GM18508 (cell line): ENCODE data around the gene PNPLA7.
"Not testable (repeated sequence)": the region's sequence is repeated elsewhere in the genome, so short reads cannot be mapped to it uniquely, and the experiment has no call there.

Experiments
- ATAC-seq: cut with Tn5 transposase; IDR thresholded peaks from one replicate; pipeline ENCODE4 v1.9.1; 2021; ENCODE audit warnings: moderate number of reproducible peaks; ENCODE audit not compliant: insufficient read depth, unreplicated experiment

Gene PNPLA7

DNA sequence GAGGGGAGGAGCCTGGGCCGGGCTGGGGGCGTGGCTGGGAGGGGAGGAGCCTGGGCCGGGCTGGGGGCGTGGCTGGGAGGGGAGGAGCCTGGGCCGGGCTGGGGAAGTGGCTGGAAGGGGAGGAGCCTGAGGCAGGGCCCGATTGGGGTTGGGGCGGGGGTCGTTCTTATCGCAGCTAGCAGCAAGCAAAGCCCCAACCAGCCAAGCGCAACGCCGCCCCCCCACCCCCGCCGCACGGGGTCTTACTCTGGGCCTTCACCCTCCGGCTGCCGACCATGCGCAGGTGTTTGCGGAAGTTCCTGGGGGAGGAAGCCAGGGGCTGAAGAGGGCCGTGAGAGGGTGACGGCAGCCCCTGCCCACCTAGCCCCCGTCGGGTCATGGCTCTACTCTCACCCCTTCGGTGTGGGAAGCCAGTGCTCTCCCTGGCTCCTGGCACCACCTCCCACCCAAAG is 96.0 kb downstream of the PNPLA7 start:
- no peak for ATAC-seq

DNA sequence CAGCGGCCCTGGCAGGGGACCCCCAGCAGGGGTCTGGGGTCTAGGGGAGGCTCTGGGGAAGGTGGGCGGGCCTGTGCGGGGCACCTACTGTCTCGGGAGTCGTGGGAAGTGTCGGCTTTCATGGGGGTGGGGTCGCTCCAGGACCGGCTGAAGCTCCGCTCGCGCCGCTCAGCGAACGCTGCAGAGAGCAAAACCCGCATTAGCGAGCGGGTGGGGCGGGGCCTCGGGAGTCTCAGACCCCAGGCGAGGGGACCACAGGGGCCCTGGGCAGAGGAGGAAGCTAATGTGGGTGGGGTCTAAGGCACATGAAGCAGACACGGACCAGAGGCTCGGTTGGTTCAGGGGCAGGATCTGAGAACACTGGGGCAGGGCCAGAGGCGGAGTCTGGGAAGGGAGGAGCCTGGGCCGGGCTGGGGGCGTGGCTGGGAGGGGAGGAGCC is 96.5 kb downstream of the PNPLA7 start:
- ATAC-seq, result no peak

DNA sequence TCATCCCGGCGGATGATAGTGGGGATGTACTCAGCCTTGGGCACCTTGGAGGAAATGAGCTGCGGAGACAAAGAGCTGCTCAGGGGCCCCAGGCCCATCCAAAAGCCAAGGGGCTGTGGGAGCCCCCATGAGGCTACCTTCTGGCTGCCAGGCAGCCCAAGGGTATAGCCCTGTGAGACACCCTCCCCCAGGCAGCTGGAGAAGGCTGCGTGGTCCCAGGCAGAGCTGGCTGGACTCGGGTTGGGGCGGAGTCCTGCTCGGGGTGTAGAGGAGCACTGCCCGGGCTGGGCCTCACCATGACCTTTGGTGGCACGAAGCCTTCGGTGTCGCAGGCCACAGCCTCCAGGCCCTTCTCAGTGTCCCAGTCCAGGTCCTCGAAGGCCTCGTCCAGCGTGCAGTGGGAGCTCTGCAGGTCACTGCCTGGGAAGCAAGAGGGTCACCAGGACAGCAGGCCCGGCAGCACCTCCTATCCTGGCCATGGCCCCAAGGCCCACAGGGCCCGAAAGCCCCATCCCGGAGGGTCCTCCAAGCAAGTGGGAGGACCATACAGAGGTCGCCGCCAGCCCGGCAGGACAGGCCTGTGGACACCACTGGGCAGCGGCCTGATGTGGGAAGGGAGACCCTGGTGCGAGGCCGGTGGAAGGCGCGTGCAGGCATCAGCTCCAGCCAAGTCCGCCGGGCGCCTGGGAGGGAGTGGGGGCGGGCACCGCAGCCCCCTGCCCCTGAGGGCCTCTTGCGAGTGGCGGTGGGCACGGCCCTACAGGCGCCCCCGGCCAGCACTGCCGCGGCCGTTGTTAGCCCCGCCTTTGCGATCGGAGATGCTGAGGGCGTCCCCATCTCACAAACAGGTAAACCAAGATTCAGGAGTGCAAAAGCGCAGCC is 97.2 kb downstream of the PNPLA7 start:
- ATAC-seq, result no peak

DNA sequence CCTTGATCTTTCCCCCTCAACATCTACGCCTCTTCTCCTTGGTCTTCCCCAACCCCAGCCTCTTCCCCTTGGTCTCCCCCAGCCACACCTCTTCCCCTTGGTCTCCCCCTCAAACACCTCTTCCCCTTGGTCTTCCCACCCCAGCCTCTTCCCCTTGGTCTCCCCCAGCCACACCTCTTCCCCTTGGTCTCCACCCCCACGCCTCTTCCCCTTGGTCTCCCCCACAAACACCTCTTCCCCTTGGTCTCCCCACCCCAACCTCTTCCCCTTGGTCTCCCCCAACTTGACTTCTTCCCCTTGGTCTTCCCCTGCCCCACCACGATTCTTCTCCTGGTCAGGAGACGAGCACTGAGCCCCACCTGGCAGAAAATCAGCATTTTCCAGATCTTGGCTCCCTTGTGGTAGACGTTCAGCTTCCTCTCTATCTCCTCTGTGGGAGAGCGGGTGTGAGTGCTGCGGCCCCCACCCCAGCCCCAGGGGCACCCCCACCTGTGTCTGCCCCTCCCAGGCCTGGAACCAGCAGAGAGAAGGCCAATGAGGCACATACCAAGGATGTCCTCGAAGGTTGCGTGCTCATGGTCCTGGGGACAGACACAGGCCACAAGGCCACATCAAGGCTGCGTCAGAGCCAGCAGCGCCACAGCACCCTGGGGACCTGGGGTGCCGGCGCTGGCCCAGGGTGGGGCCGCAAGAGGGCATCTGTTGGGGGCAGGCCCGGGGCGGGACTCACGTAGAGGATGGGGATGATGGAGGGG is 98.0 kb downstream of the PNPLA7 start:
- ATAC-seq, result no peak

DNA sequence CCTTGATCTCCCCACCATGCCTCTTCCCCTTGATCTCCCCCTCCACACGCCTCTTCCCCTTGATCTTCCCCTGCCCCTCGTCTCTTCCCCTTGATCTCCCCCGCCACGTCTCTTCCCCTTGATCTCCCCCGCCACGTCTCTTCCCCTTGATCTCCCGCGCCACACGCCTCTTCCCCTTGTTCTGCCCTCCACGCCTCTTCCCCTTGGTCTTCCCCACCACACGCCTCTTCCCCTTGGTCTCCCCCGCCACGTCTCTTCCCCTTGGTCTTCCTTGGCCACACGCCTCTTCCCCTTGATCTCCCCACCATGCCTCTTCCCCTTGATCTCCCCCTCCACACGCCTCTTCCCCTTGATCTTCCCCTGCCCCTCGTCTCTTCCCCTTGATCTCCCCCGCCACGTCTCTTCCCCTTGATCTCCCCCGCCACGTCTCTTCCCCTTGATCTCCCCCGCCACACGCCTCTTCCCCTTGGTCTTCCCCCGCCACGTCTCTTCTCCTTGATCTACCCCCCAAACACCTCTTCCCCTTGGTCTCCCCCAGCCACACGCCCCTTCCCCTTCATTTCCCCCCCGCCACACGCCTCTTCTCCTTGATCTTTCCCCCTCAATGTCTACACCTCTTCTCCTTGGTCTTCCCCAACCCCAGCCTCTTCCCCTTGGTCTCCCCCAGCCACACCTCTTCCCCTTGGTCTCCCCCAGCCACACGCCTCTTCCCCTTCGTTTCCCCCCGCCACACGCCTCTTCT is 98.8 kb downstream of the PNPLA7 start:
- ATAC-seq, result not testable (repeated sequence)

DNA sequence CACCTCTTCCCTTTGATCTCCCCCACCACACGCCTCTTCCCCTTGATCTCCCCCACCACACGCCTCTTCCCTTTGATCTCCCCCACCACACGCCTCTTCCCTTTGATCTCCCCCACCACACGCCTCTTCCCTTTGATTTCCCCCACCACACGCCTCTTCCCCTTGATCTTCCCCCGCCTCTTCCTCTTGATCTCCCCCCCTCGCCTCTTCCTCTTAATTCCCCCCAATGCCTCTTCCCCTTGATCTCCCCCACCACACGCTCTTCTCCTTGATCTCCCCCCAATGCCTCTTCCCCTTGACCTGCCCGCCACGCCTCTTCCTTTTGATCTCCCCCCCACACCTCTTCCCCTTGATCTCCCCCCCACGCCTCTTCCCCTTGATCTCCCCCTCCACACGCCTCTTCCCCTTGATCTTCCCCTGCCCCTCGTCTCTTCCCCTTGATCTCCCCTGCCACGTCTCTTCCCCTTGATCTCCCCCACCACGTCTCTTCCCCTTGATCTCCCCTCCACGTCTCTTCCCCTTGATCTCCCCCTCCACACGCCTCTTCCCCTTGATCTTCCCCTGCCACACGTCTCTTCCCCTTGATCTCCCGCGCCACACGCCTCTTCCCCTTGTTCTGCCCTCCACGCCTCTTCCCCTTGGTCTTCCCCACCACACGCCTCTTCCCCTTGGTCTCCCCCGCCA is 99.5 kb downstream of the PNPLA7 start:
- not testable (repeated sequence) for ATAC-seq

DNA sequence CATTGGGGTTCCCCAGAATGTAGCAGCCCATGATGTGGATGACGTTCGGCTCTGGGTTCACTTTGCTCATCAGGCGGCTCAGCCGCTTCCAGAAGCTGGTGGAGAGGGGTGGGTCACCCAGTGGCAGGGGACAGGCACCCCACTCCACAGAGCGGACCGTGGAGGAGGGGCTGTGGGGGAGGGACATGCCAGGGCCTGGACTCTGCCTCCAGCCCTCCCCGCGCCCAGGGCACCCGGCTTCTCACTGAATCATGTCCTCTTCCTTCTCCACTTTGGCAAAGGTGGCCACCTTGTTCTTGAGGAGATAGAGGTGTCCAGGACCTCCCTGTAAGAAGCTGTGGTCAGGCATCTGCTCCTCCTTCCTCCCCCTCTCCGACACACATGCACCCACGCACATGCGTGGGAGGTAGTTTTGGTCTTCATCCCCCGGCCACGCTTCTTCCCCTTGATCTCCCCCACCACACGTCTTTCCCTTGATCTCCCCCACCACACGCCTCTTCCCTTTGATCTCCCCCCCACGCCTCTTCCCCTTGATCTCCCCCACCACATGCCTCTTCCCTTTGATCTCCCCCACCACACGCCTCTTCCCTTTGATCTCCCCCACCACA is 100.2 kb downstream of the PNPLA7 start:
- ATAC-seq, result no peak

DNA sequence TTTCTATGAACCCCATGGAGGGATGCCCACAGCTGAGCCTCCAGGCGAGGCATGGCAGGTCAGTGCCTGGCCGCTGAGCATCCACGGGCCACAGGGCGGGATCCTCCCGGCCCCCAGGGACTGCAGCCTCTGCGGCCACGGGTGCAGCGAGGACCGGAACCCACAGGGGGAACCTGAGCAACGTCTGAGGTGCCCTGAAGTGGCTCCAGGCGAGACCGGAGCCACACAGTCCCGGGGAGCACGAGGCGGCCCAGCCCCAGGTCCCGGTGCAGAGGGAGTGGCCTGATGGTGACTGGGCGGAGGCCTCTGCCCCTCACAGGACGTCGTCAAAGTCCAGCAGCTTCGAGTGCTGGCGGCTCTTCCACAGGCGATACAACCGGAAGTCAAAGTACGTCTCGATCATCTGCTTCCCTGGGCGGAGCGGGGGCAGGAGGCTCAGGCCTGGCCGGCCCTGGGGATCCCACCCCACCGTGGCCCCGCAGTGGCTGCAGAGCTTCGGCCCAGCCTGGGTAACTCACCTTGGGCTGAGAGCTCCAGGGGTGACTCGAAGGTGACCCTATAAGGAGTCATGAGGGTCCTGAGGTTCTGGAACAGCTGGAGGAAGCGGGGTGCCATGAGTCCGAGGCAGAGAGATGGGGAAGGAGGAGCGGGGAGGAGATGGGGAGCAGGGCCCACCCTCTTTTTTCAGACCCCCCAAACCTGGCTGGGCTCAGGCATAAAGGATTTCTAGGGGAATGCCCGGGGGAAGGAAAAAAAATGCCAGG is 100.9 kb downstream of the PNPLA7 start:
- ATAC-seq, result no peak

DNA sequence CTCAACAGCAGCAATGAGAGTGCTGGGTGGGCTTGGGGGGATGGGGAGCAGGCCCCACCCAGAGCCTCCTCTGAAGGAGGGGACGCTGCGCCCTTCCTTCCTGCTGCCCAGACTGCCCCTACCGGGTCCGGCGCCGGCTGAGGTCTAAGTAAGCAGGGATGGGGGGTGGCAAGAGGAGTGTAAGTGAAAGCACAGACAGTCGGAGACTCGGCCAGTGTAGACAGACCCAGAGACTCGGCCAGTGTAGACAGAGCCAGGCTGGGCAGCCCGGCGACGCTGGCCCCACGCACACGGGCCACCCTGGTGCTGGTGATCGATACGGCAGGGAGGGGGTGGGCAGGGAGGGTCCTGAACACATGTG is 101.6 kb downstream of the PNPLA7 start:
- no peak for ATAC-seq

DNA sequence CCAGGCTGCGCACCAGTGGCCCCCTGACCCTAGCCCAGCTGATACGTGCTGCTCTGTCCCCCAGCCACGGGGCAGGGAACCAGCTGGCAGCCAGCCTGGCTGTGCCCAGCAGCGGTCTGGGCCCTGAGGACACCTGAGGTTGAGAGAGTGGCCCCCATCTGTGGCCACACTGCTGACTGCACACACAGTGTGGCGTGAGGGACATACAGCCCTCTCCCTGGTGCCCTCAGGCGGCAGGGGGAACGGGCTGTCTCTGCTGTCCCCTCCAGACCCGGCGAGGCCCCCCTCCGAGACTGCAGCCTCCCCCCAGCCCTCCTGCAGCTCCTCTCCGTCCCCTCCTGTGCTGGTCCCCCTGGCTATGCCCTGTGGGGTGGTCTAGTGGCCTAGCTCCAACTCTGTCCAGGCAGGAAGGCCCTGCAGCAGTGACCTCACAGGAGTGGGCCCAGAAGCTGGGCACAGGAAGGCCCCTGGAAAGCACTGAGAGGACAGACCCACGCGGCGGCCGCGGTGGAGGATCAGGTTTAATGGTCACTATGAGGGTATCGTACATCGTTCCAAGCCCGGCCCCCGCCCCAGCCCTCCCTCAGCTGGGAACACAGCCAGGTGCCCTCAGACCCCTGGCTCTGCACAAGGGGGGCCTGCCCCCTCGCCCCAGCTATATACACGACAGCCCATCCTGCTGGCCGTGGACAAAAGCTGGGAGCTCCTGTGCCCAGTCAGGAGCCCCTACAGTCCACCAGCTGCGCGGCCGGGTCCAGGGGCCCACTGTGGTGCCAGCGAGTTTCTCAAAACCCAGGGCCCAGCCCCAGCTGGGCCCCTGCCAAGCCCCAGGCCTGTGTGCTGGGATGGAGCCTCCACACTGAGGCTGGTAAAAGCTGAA is 102.2 kb downstream of the PNPLA7 start:
- ATAC-seq, result no peak

DNA sequence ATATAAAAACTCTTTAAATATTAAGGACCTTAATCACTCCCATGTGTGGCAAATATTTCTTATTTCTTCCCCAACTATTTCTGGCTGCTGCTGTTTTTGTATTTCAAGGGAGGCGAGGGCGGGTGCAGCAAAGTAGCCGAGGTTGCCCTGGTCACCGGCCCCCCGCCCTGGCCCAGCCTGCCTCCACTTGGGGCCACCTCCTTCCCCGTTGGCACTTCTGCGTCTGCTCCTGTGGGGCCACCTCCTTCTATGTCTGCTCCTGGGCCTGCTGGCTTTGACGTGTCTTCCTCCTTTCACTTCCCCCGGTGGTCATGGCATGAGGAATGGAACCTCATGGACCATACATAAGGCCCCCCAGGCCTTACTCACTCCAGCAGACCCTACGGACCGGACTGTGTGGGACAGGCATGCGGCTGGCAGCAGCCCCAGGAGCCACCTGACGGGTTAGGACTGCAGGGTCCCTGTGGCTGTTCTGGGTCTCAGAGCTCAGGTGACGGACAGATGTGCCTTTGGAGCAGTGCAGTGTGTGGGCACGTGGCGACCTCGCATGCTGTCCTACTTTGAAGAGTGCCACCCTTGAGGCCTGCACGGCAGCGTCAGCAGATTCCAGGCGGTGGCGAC is 103.2 kb downstream of the PNPLA7 start:
- ATAC-seq, result no peak

DNA sequence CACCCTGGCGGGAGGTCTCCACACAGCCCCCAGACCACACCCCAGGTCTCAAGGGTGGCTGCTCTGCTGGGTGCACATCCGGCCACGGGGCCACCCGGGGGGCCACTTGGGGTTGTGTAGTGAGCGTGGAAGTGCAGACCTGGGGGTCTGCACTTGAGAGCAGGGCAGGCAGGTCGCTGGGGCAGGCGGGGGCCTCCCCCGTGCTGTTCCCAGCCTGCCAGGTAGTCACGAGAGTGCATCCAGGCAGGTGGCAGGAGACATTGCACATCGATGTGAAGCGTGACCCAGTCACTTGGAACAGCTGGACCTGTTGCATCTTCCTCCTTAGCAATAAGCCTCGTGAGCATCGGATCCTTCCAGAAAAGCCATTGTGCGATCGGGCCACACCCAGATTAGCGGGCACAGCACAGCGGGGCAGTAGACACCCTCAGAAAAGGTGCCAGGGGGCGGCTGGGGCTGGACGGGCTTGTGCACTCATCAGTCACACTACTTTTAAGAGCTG is 104.2 kb downstream of the PNPLA7 start:
- no peak for ATAC-seq

DNA sequence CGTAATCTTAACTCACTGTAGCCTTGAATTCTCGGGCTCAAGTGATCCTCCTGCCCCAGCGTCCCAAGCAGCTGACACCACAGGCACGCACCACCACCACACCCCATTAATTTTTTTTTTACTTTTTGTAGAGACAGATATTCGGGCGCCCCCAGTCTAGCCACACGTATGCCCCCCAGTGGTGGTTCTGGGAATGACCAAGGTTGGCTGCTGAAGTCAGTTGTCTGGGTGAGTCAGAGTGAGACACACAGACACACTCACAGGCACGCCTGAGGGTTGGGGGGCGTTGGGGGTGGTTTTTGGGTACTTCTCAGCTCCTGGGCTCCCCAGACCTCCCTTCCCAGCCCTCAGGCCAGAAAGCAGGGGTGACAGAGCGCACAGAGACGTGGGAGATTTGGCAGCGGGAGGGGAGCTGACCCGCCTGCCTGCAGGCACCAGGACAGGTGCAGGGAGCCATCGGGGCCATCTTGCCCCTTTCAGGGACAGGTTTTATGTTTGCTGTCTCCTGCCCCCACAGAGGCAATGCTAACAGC is 104.9 kb downstream of the PNPLA7 start:
- no peak for ATAC-seq

DNA sequence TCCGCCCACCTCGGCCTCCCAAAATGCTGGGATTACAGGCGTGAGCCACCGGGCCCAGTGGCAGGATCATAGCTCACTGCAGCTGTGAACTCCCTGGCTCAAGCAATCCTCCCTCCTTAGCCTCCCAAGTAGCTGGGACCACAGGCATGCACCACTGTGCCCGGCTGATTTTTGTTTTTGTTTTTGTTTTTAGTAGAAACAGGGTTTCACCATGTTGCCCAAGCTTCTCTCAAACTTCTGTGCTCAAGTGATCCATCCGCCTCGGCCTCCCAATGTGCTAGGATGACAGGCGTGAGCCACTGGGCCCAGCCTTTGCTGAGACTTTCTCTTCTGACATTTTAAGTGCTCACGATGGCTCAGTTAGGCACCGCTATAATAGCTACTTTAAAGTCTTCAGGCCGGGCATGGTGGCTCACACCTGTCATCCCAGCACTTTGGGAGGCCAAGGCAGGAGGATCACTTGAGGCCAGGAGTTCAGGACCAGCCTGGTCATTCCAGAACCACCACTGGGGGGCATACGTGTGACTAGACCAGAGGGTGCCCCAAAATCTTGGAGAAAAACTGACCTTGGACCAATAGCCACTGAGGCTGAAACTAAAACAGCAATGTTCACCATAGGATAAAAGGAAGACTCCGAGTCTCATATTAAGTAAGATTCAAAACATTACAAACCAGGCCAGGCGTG is 106.0 kb downstream of the PNPLA7 start:
- no peak for ATAC-seq

DNA sequence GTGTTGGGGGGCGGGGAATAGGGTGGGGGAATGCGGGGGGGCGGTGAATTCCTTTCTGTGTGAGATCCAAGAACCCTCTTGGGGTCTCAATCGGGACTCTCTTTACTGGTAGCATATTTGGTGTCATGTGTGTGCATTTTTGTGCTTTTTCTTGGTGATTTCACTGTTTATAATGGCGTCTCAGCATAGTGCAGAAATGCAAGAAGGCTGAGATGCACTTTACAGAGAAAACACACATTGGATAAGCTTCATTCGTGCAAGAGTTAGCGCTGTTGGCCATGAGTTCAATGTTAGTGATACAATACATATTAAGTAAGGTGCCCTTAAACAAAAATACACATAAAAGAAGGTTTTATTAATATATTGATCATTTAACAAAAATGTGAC is 108.3 kb downstream of the PNPLA7 start:
- no peak for ATAC-seq

DNA sequence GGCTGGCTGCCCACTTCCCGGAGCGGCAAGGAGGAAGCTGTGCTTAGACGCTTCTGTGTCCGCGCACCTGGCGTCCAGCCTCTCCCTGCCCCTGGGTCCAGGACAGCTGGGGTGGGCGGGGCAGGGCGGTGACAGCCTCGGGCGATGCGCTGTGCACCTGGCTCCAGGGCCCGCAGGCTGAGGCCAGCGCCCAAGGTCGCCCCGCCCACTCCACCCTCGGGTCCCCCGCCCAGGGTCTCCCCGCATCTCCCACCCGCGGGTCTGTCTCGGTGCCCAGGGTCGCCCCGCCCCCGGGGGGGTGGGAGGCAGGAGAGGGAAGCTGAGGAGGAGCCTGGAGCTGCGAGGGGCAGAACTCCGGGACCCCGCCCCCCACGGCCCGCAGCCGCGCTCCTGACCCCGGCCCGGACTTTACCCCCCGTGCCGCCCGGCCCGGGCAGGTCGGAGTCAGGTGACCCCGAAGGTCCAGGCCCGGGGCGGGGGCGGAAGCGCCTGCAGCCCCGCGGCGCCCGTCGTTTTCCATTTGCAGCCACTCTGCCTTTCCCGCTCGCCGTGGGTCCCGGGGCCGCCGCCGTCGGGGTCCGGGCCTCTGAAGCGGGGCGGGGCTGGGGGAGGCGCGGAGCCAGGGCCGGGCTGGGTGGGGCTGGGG is 108.8 kb downstream of the PNPLA7 start, which contains the start of gene ENTPD8:
TSS of gene ENTPD8 (minus strand) at position 69 of the 646 bp plus-strand sequence. CDS start 3,072 bp downstream, outside the sequence.
- ATAC-seq, result no peak
